Progenitor cell of endocrine pancreas (in vitro differentiated cells): ENCODE data around the gene TRPV5. TPM values are rescaled to one million over a fixed set of nuclear protein-coding genes. Genes with fewer than 3 reads are reported as not detected.
A peak's percentile ranks its signal among the peaks of the same experiment; 100 is the strongest.

Source experiments
- DNase-seq: peaks from one replicate; pipeline ENCODE4 v3.0.0; 2021; ENCODE audit warnings: low spot score; ENCODE audit not compliant: unreplicated experiment
- H3K27ac Mint-ChIP-seq: 2 replicates; pipeline ENCODE4 v1.8.0; 2021; ENCODE audit warnings: mild to moderate bottlenecking, moderate library complexity, mixed read lengths
- H3K27me3 Mint-ChIP-seq: 2 replicates; pipeline ENCODE4 v1.8.0; 2021; ENCODE audit warnings: mixed read lengths
- H3K36me3 Mint-ChIP-seq: 2 replicates; pipeline ENCODE4 v1.8.0; 2022; ENCODE audit warnings: mixed read lengths; ENCODE audit not compliant: insufficient read depth
- H3K4me1 Mint-ChIP-seq: 2 replicates; pipeline ENCODE4 v1.8.0; 2021; ENCODE audit warnings: low read depth, mixed read lengths
- H3K4me3 Mint-ChIP-seq: 2 replicates; pipeline ENCODE4 v1.8.0; 2021; ENCODE audit warnings: low read depth, mild to moderate bottlenecking, moderate library complexity, mixed read lengths
- H3K9me3 Mint-ChIP-seq: 2 replicates; pipeline ENCODE4 v1.8.0; 2021; ENCODE audit warnings: low read depth, mixed read lengths
- CTCF ChIP-seq: fragments of 200-600 bp; sonication (generic); IDR thresholded peaks from one replicate; pipeline ENCODE4 v1.5.0; 2021; ENCODE audit warnings: antibody characterized with exemption, mild to moderate bottlenecking; ENCODE audit not compliant: unreplicated experiment
- total RNA-seq: library from RNA; stranded (reverse); gene quantifications from 2 replicates; pipeline ENCODE4 v1.2.1, GENCODE V29; 2021

TRPV5 gene
- total RNA-seq, 1 donor from 2014 or later: 0.14 TPM

DNA sequence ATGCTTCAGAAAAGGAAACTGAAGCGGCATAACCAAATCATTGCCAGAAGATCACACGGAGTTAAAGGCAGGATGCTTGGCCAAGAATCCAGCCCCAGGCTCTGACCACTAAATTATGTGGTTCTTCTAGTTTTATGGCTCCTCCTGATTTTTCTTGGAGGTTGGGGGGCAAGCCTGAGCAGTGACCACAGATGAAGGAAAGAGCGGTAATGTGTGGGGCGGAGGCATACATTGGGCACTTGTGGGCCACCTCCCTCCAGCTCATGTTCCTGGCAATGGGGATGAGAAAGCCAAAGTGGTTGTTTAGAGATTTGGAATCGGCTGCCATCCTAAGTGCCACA lies 51.2 kb downstream of the TRPV5 start:
- no peaks in the 10 kb centered on the region for H3K36me3 Mint-ChIP-seq
- H3K27ac Mint-ChIP-seq: no peak overlapping the region
- peaks cover 19% of the 10 kb centered on the region for H3K27me3 Mint-ChIP-seq
- no peak for TF ChIP-seq CTCF
- no peak for DNase-seq
- H3K9me3 Mint-ChIP-seq: peaks cover 4% of the 10 kb centered on the region
- no peak overlapping the region for H3K4me3 Mint-ChIP-seq
- H3K4me1 Mint-ChIP-seq: peaks cover 19% of the 10 kb centered on the region

- no peak overlapping the region for H3K4me3 Mint-ChIP-seq
- no peaks in the 10 kb centered on the region for H3K36me3 Mint-ChIP-seq
- H3K27me3 Mint-ChIP-seq: peaks cover 19% of the 10 kb centered on the region
- H3K27ac Mint-ChIP-seq: no peak overlapping the region
- DNase-seq: peak; percentile 8
- peaks cover 16% of the 10 kb centered on the region for H3K4me1 Mint-ChIP-seq
- TF ChIP-seq CTCF: no peak
- H3K9me3 Mint-ChIP-seq: peaks cover 4% of the 10 kb centered on the region
Measured at GRCh38 chr7:142881586-142882337, 51.8 kb downstream of the TRPV5 start.

DNA sequence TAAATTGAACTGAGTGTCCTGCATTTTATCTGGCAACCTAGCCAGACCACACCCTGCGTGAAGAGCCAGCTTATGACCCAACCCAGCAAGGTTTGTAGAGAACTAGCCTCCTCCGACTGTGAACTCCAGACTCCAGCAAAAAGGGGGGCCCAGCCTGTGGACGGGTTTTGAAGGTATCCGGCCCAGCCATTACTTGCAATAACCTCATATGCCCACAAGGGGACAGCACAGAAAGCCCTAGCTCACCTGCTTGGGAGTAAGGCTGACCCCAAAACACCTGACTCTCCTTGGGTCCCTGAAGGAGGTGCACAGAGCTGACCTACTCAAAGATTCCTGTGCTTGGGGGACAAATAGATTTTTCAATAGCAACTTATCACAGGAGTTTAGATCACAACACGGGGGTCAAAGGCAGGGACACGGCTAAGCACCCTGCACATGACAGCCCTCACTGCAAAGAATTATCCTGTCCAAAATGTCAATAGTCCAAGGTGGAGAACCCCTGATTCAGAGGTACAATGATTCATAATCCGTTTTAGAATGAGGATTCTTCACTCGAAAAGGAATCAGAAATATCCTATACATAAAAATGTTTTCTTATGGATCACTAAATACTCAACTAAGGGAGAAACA lies 52.6 kb downstream of the TRPV5 start:
- peak overlapping the region; percentile 46 for H3K27ac Mint-ChIP-seq

DNA sequence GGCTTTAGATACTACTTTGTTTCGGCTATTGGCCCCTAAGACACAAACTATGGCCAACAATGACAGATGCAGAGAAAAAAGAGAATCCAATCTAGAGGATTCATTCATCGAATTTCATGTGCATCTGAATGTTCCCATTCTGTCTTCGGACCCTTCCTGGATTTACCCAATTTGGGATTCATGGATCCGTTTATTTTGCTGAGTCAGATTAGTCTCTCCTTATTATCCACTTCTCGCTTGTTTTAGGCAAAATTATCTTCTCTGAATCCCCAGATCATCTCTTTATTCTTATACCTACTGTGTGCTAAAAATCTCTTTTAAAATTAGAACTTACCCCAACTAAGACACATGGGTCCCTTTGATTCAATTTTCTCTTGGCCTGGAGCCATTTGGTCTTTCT lies 54.5 kb downstream of the TRPV5 start:
- H3K27me3 Mint-ChIP-seq: peaks cover 25% of the 10 kb centered on the region

More for the DNA sequence above, 52.6 kb downstream of the TRPV5 start:
- peak; percentile 11 for DNase-seq
- Mint-ChIP-seq H3K4me3 (no peak overlapping the region), H3K36me3 (no peaks in the 10 kb centered on the region), H3K9me3 (peaks cover 4% of the 10 kb centered on the region), H3K27me3 (peaks cover 20% of the 10 kb centered on the region), H3K4me1 (peaks cover 14% of the 10 kb centered on the region)
- TF ChIP-seq CTCF: peak; percentile 61

DNA sequence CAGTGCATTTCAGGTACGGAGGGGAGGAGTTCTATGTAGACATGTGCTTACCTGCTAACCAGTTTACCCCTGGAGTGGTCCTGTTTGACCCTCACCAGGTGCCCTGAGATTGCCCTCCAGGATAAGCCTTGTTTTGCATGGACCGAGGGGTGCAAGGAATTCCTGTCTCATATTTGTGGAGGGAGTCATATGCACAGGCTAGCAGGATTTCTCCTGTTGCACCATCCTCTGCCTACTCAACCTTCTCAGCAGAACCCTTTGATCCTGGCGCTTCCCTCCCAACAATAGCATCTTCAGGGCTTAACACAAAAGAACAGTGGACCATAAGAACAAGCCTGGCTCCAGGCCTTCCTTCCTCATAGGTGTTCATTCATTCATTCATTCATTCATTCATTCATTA lies 55.2 kb downstream of the TRPV5 start:
- peaks cover 4% of the 10 kb centered on the region for H3K9me3 Mint-ChIP-seq
- H3K4me1 Mint-ChIP-seq: peaks cover 5% of the 10 kb centered on the region
- no peak for TF ChIP-seq CTCF
- H3K36me3 Mint-ChIP-seq: peaks cover 4% of the 10 kb centered on the region
- peaks cover 22% of the 10 kb centered on the region for H3K27me3 Mint-ChIP-seq
- H3K27ac Mint-ChIP-seq: no peak overlapping the region
- DNase-seq: no peak
- no peak overlapping the region for H3K4me3 Mint-ChIP-seq

More for the DNA sequence above, 54.5 kb downstream of the TRPV5 start:
- Mint-ChIP-seq H3K36me3 (no peaks in the 10 kb centered on the region), H3K27ac (no peak overlapping the region), H3K4me1 (peaks cover 5% of the 10 kb centered on the region), H3K9me3 (peaks cover 4% of the 10 kb centered on the region), H3K4me3 (no peak overlapping the region)
- no peak for TF ChIP-seq CTCF
- no peak for DNase-seq
